H1 (cell line): ENCODE data around the gene VGLL1. TPM values are rescaled to one million over a fixed set of nuclear protein-coding genes. Genes with fewer than 3 reads are reported as not detected.

ENCODE experiments used
- CTCF ChIA-PET: fragments of 300-600 bp; sonication (Branson Sonifier 250); formaldehyde crosslinking; loops from one replicate; lab custom pipeline; 2021; ENCODE audit not compliant: partially characterized antibody; lab: Charles Lee
- POLR2A ChIA-PET: fragments of 300-600 bp; sonication (Branson Sonifier 250); formaldehyde crosslinking; loops from one replicate; lab custom pipeline; 2021; ENCODE audit warnings: inconsistent platforms; ENCODE audit not compliant: partially characterized antibody; lab: Charles Lee
- DNase-seq, 2 experiments: peaks; one replicate each; pipeline versions ENCODE4 v3.0.0 to v3.0.0-alpha.2; 2010 to 2022; ENCODE audit warnings: low spot score in 2 of 2, low read depth in 1 of 2, mixed read lengths in 1 of 2
- FAIRE-seq: peaks from 2 replicates; lab custom pipeline; 2011; peaks lifted over from hg19 to GRCh38; lab: Jason Lieb, UNC
- H2AFZ ChIP-seq: 2 replicates; pipeline ENCODE4 v1.8.1; 2012; ENCODE audit warnings: low read length, inconsistent platforms
- H2AK5ac ChIP-seq: 2 replicates; pipeline ENCODE4 v1.6.1; 2013; ENCODE audit warnings: low read depth, low read length
- H2BK120ac ChIP-seq: replicated peaks from 2 replicates; pipeline ENCODE3; 2013; ENCODE audit warnings: low read depth, low read length, inconsistent platforms
- H2BK12ac ChIP-seq: 2 replicates; pipeline ENCODE4 v1.6.1; 2013; ENCODE audit warnings: low read depth, low read length
- H2BK15ac ChIP-seq: 2 replicates; pipeline ENCODE4 v1.6.1; 2013; ENCODE audit warnings: low read length
- H2BK20ac ChIP-seq: 2 replicates; pipeline ENCODE4 v1.6.1; 2013; ENCODE audit warnings: low read length
- H2BK5ac ChIP-seq: 2 replicates; pipeline ENCODE4 v1.6.1; 2013; ENCODE audit warnings: low read depth, low read length
- H3K14ac ChIP-seq: 2 replicates; pipeline ENCODE4 v1.6.1; 2013; ENCODE audit warnings: inconsistent platforms; ENCODE audit not compliant: insufficient read length
- H3K18ac ChIP-seq: 2 replicates; pipeline ENCODE4 v1.6.1; 2013; ENCODE audit warnings: low read length; ENCODE audit errors: extremely low read depth
- H3K23ac ChIP-seq: 2 replicates; pipeline ENCODE4 v1.6.1; 2013; ENCODE audit warnings: inconsistent platforms; ENCODE audit not compliant: insufficient read length
- H3K23me2 ChIP-seq: 2 replicates; pipeline ENCODE4 v1.6.1; 2013; ENCODE audit warnings: low read depth, low read length
- H3K27ac ChIP-seq: 2 replicates; pipeline ENCODE4 v1.6.1; 2011; ENCODE audit warnings: low read depth, low read length, inconsistent platforms
- H3K27me3 ChIP-seq, 4 experiments: replicated peaks in 1 of 4; 1 replicate in 1 of 4; 2 replicates in 3 of 4; pipeline versions ENCODE4 v1.6.1 to v1.8.1; 2011 to 2013; ENCODE audit warnings: low read length in 3 of 4, mild to moderate bottlenecking in 3 of 4, inconsistent platforms in 2 of 4, mixed read lengths in 2 of 4, moderate library complexity in 1 of 4; ENCODE audit not compliant: control insufficient read depth in 3 of 4, insufficient read depth in 3 of 4; ENCODE audit errors: extremely low read depth in 1 of 4
- H3K36me3 ChIP-seq, 4 experiments: 2 replicates each; pipeline versions ENCODE4 v1.6.1 to v1.8.1; 2011 to 2013; ENCODE audit warnings: mild to moderate bottlenecking in 4 of 4, low read length in 3 of 4, moderate library complexity in 2 of 4, control low read depth in 1 of 4, inconsistent platforms in 1 of 4; ENCODE audit not compliant: insufficient read depth in 4 of 4, control insufficient read depth in 2 of 4
- H3K4ac ChIP-seq: replicated peaks from 2 replicates; pipeline ENCODE3; 2013; ENCODE audit warnings: low read length, low read depth, mixed read lengths, inconsistent platforms; ENCODE audit not compliant: insufficient read length
- H3K4me1 ChIP-seq, 4 experiments: replicated peaks in 1 of 4; 1 replicate in 1 of 4; 2 replicates in 3 of 4; pipeline versions ENCODE4 v1.6.1 to v1.8.1; 2011 to 2013; ENCODE audit warnings: low read length in 3 of 4, inconsistent platforms in 2 of 4, mixed read lengths in 1 of 4; ENCODE audit not compliant: insufficient read depth in 4 of 4, control insufficient read depth in 3 of 4
- H3K4me2 ChIP-seq, 2 experiments: 2 replicates each; pipeline versions ENCODE4 v1.6.1 to v1.8.1; 2011 to 2013; ENCODE audit warnings: low read depth in 2 of 2, low read length in 2 of 2, control low read depth in 1 of 2, inconsistent platforms in 1 of 2, mild to moderate bottlenecking in 1 of 2; ENCODE audit not compliant: insufficient read depth in 1 of 2
- H3K4me3 ChIP-seq, 4 experiments: fragments of 200-600, 300-600 bp in 1 of 4; sonication (generic), shearing (Covaris generic), sonication (Bioruptor Twin) in 1 of 4; 2 replicates each; pipeline versions ENCODE4 v1.5.1 to v1.8.1; 2011 to 2016; ENCODE audit warnings: low read length in 4 of 4, low read depth in 3 of 4, control low read depth in 2 of 4, inconsistent platforms in 2 of 4, mild to moderate bottlenecking in 2 of 4, mixed read lengths in 1 of 4, moderate library complexity in 1 of 4; ENCODE audit not compliant: insufficient read depth in 2 of 4; ENCODE audit errors: extremely low read depth in 1 of 4
- H3K56ac ChIP-seq: replicated peaks from 2 replicates; pipeline ENCODE3; 2013; ENCODE audit warnings: low read depth, mild to moderate bottlenecking, mixed read lengths, low read length, inconsistent platforms; ENCODE audit not compliant: insufficient read length
- H3K79me1 ChIP-seq: 2 replicates; pipeline ENCODE4 v1.6.1; 2013; ENCODE audit warnings: low read depth, low read length, control low read depth
- H3K79me2 ChIP-seq, 2 experiments: 2 replicates each; pipeline versions ENCODE4 v1.6.1 to v1.8.1; 2012 to 2013; ENCODE audit warnings: low read length in 2 of 2, mild to moderate bottlenecking in 2 of 2, inconsistent platforms in 1 of 2; ENCODE audit not compliant: insufficient read depth in 2 of 2, control insufficient read depth in 1 of 2
- H3K9ac ChIP-seq, 4 experiments: replicated peaks in 1 of 4; 1 replicate in 1 of 4; 2 replicates in 3 of 4; pipeline versions ENCODE4 v1.6.1 to v1.8.1; 2011 to 2013; ENCODE audit warnings: low read depth in 3 of 4, low read length in 3 of 4, control low read depth in 2 of 4, mild to moderate bottlenecking in 2 of 4, moderate library complexity in 2 of 4, inconsistent platforms in 1 of 4; ENCODE audit errors: extremely low read depth in 1 of 4
- H3K9me3 ChIP-seq, 2 experiments: 2 replicates each; pipeline versions ENCODE4 v1.6.1 to v1.8.1; 2012 to 2013; ENCODE audit warnings: mild to moderate bottlenecking in 2 of 2, moderate library complexity in 2 of 2, control low read depth in 1 of 2, inconsistent platforms in 1 of 2, low read depth in 1 of 2, low read length in 1 of 2, mixed read lengths in 1 of 2; ENCODE audit not compliant: insufficient read depth in 2 of 2
- H4K20me1 ChIP-seq, 2 experiments: replicated peaks in 1 of 2; 2 replicates each; pipeline versions ENCODE3 to v1.8.1; 2011 to 2013; ENCODE audit warnings: inconsistent platforms in 2 of 2, low read length in 2 of 2, mild to moderate bottlenecking in 1 of 2; ENCODE audit not compliant: insufficient read depth in 2 of 2, control insufficient read depth in 1 of 2
- H4K5ac ChIP-seq: 2 replicates; pipeline ENCODE4 v1.6.1; 2013; ENCODE audit warnings: low read length, low read depth, mixed read lengths, inconsistent platforms; ENCODE audit not compliant: insufficient read length
- H4K8ac ChIP-seq: 2 replicates; pipeline ENCODE4 v1.8.0; 2013; ENCODE audit warnings: mild to moderate bottlenecking, moderate library complexity, low read length, inconsistent platforms; ENCODE audit not compliant: insufficient read depth; ENCODE audit errors: extremely low read depth
- H4K91ac ChIP-seq: replicated peaks from 2 replicates; pipeline ENCODE3; 2013; ENCODE audit warnings: low read length, mixed read lengths, inconsistent platforms; ENCODE audit not compliant: insufficient read length
- BRCA1 ChIP-seq: IDR thresholded peaks from 2 replicates; pipeline ENCODE4 v1.6.1; 2012; ENCODE audit warnings: low read depth, low read length, improper control_type of control experiment
- CBX5 ChIP-seq: fragments of 300-800, 300-1000 bp; sonication (generic); IDR thresholded peaks from 2 replicates; pipeline ENCODE4 v1.7.1; 2016; ENCODE audit warnings: antibody characterized with exemption, low read length, low read depth
- CBX8 ChIP-seq: fragments of 300-800, 300-1000 bp; sonication (generic); IDR thresholded peaks from 2 replicates; pipeline ENCODE4 v1.7.1; 2016; ENCODE audit warnings: low read depth, low read length, borderline replicate concordance
- E2F6 ChIP-seq: IDR thresholded peaks from 2 replicates; pipeline ENCODE4 v1.6.1; 2012; ENCODE audit warnings: inconsistent platforms
- HDAC2 ChIP-seq, 2 experiments: fragments of 300-600 bp in 1 of 2; sonication (generic) in 1 of 2; IDR thresholded peaks; 2 replicates each; pipeline ENCODE4 v1.6.1; 2011 to 2012; ENCODE audit warnings: low read depth in 2 of 2, low read length in 2 of 2, mild to moderate bottlenecking in 2 of 2, moderate library complexity in 2 of 2, borderline replicate concordance in 1 of 2, inconsistent platforms in 1 of 2
- HDAC6 ChIP-seq: IDR thresholded peaks from one replicate; pipeline ENCODE4 v1.7.1; 2012; ENCODE audit warnings: low read depth, mild to moderate bottlenecking, inconsistent platforms, low read length, moderate library complexity
- RAD21 ChIP-seq, 2 experiments: IDR thresholded peaks in 1 of 2; conservative IDR thresholded peaks in 1 of 2; 2 replicates each; pipeline ENCODE4 v1.6.1; 2011; ENCODE audit warnings: low read depth in 2 of 2, low read length in 2 of 2, improper control_type of control experiment in 1 of 2, inconsistent platforms in 1 of 2, mild to moderate bottlenecking in 1 of 2, moderate library complexity in 1 of 2
- RNF2 ChIP-seq: fragments of 200-900, 300-1000 bp; sonication (generic); IDR thresholded peaks from 2 replicates; pipeline ENCODE4 v1.7.1; 2016; ENCODE audit warnings: borderline replicate concordance, low read depth, mild to moderate bottlenecking, antibody characterized with exemption, low read length; ENCODE audit not compliant: poor library complexity, severe bottlenecking; ENCODE audit errors: missing control alignments
- RXRA ChIP-seq: IDR thresholded peaks from 2 replicates; pipeline ENCODE4 v1.6.1; 2011; ENCODE audit warnings: low read depth, mild to moderate bottlenecking, low read length, moderate library complexity; ENCODE audit not compliant: insufficient read depth
- SIN3A ChIP-seq, 2 experiments: IDR thresholded peaks in 1 of 2; conservative IDR thresholded peaks in 1 of 2; 2 replicates each; pipeline ENCODE4 v1.6.1; 2011 to 2012; ENCODE audit warnings: low read length in 2 of 2, improper control_type of control experiment in 1 of 2, low read depth in 1 of 2, mild to moderate bottlenecking in 1 of 2
- SP1 ChIP-seq: IDR thresholded peaks from 2 replicates; pipeline ENCODE4 v1.6.1; 2011; ENCODE audit warnings: low read depth, low read length
- TAF1 ChIP-seq: IDR thresholded peaks from 2 replicates; pipeline ENCODE4 v1.6.1; 2011; ENCODE audit warnings: mild to moderate bottlenecking, low read depth, low read length
- TBP ChIP-seq: IDR thresholded peaks from 2 replicates; pipeline ENCODE4 v1.6.1; 2011; ENCODE audit warnings: low read depth, low read length, improper control_type of control experiment
- WGBS, 2 experiments: shearing (Covaris generic) in 1 of 2; methylation state at CpG; one replicate each; pipeline versions ENCODE4 v1.1.6 to v1.1.7; 2013 to 2015; ENCODE audit warnings: low lambda C conversion rate in 2 of 2, mixed read lengths in 2 of 2, inconsistent platforms in 1 of 2, low coverage in 1 of 2, missing lambda C conversion rate in 1 of 2; ENCODE audit not compliant: insufficient replicate concordance in 2 of 2, insufficient coverage in 1 of 2, insufficient read length in 1 of 2; ENCODE audit errors: extremely low coverage in 1 of 2, missing lambda C conversion rate in 1 of 2; 5-methylcytosine and 5-hydroxymethylcytosine counted together
- polyA plus RNA-seq, 7 experiments: library from polyadenylated mRNA; depleted of rRNA in 3 of 7; stranded (reverse) in 5 of 7; unstranded in 2 of 7; fragments of >200 nt in 5 of 7; fragments of 200-250 nt in 2 of 7; gene quantifications; 1 replicate in 5 of 7; 2 replicates in 1 of 7; 4 replicates in 1 of 7; pipeline versions ENCODE4 v1.2.1 to v1.2.3, GENCODE V29; 2011 to 2013; ENCODE audit warnings: missing spikeins in 2 of 7, mixed read lengths in 2 of 7
- total RNA-seq: library from RNA; stranded (reverse); fragmentation: NEBNext Ultra II Directional; extraction: Animal tissue kit (Norgen Biotek cat#: 25700); gene quantifications from 2 replicates; pipeline ENCODE4 v1.2.1, GENCODE V29; 2021

Gene VGLL1
- total and polyA plus RNA-seq, 2 of the 8 experiments (the other 6 are each of a cell fraction or from before 2014, with no cell fraction given), result not detected

- H2BK120ac ChIP-seq, result no peak overlapping the region
- no peaks in the 10 kb centered on the region for H4K20me1 ChIP-seq
- FAIRE-seq, result no peak
- no peak overlapping the region for H3K4me3 ChIP-seq
- CTCF ChIA-PET, result interaction anchor here (1.0 to 1.5 kb wide), 3 partner anchors 13 to 120 kb away, joined by 3 read pairs; no protein-coding TSS in a partner anchor
- 90% methylated on average over 1 of the region's 1 CpG; no CpG with 5 or more reads in 1 of the 2 experiments for WGBS, 2 experiments
- H3K14ac ChIP-seq, result no peak overlapping the region
- no peak overlapping the region for H2AFZ ChIP-seq
- no peak overlapping the region for H3K4me2 ChIP-seq
- no peak overlapping the region for H3K56ac ChIP-seq
- H4K91ac ChIP-seq, result no peak overlapping the region
- no peaks in the 10 kb centered on the region for H3K79me2 ChIP-seq
- POLR2A ChIA-PET, result no interaction called here
- H2BK5ac ChIP-seq, result no peak overlapping the region
- DNase-seq, result no peak
- no peak overlapping the region for H4K5ac ChIP-seq
- no peak overlapping the region for H2BK20ac ChIP-seq
- H2BK12ac ChIP-seq, result no peak overlapping the region
- no peaks in the 10 kb centered on the region for H3K9me3 ChIP-seq
- no peak overlapping the region for H3K27ac ChIP-seq
- no peak overlapping the region for H3K18ac ChIP-seq
- no peak overlapping the region for H3K4ac ChIP-seq
- peaks cover 0 to 5% (median 3%) of the 10 kb centered on the region in 4 experiments; a peak in 5 of 7 replicates for H3K4me1 ChIP-seq
- H2AK5ac ChIP-seq, result no peak overlapping the region
- no peaks in the 10 kb centered on the region for H3K23me2 ChIP-seq
- H3K36me3 ChIP-seq, result no peaks in the 10 kb centered on the region
- H3K79me1 ChIP-seq, result no peaks in the 10 kb centered on the region
- H3K23ac ChIP-seq, result no peak overlapping the region
- no peak overlapping the region for H4K8ac ChIP-seq
- no peak overlapping the region for H3K9ac ChIP-seq
- H3K27me3 ChIP-seq, result no peaks in the 10 kb centered on the region
- H2BK15ac ChIP-seq, result no peak overlapping the region
- TF ChIP-seq HDAC2 (IDR thresholded peaks at IDR 0.05; ENCODE audit: borderline replicate concordance in 1 of 2, low read depth in 2 of 2, low read length in 2 of 2) (no peak), CBX5 (no peak), RNF2 (no peak), RXRA (no peak), E2F6 (no peak), SIN3A (conservative IDR thresholded peaks at IDR 0.05 in 1 of 2, IDR thresholded peaks at IDR 0.05 in 1 of 2; ENCODE audit: low read depth in 1 of 2, low read length in 2 of 2) (no peak), BRCA1 (no peak), TAF1 (no peak), SP1 (no peak), RAD21 (IDR thresholded peaks at IDR 0.05 in 1 of 2, conservative IDR thresholded peaks at IDR 0.05 in 1 of 2; ENCODE audit: low read depth in 2 of 2, low read length in 2 of 2) (no peak), HDAC6 (no peak), TBP (no peak), CBX8 (no peak)
Measured at GRCh38 chrX:136588036-136588435, 56.0 kb downstream of the VGLL1 start.
